ENCODE measurements around the gene UNC93B1. TPM values are rescaled to one million over a fixed set of nuclear protein-coding genes. Genes with fewer than 3 reads are reported as not detected.

UNC93B1 gene
- total RNA-seq, 1 donor from 2014 or later, result 15.9 TPM

DNA sequence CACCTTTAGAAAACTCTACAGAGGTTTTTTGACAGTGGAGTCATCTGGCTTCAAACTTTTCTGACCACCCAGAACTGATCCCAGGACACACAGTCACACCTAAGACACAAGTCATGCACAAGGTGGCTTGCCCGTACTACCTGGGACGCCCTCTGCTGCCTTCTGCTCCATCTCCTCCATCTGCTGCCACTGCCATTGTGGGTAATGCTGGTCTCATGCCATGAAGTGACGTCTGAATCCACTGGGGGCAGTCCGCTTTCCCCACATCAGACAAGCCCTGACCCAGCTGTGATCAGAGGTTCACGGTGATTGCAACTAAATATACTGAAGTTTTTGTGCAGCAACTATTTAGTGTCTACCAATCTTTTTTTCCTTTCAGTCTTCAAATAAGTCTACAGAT is 21.1 kb upstream of the UNC93B1 start:
- peaks cover 10% of the 10 kb centered on the region for H3K36me3 Mint-ChIP-seq (ENCODE audit: low read depth)
- peaks cover 49% of the 10 kb centered on the region for H3K4me1 Mint-ChIP-seq (ENCODE audit: low read depth)
- TF ChIP-seq, protein P1, sequence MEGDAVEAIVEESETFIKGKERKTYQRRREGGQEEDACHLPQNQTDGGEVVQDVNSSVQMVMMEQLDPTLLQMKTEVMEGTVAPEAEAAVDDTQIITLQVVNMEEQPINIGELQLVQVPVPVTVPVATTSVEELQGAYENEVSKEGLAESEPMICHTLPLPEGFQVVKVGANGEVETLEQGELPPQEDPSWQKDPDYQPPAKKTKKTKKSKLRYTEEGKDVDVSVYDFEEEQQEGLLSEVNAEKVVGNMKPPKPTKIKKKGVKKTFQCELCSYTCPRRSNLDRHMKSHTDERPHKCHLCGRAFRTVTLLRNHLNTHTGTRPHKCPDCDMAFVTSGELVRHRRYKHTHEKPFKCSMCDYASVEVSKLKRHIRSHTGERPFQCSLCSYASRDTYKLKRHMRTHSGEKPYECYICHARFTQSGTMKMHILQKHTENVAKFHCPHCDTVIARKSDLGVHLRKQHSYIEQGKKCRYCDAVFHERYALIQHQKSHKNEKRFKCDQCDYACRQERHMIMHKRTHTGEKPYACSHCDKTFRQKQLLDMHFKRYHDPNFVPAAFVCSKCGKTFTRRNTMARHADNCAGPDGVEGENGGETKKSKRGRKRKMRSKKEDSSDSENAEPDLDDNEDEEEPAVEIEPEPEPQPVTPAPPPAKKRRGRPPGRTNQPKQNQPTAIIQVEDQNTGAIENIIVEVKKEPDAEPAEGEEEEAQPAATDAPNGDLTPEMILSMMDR (IDR thresholded peaks at IDR 0.05), result no peak
- no peak for DNase-seq (ENCODE audit: low spot score)
- no peak overlapping the region for H3K27ac Mint-ChIP-seq (ENCODE audit: unreplicated experiment)
- peaks cover 10% of the 10 kb centered on the region for H3K9me3 Mint-ChIP-seq (ENCODE audit: low read depth)
- no peaks in the 10 kb centered on the region for H3K27me3 Mint-ChIP-seq (ENCODE audit: low read depth)
- H3K4me3 Mint-ChIP-seq (ENCODE audit: unreplicated experiment), result no peak overlapping the region

DNA sequence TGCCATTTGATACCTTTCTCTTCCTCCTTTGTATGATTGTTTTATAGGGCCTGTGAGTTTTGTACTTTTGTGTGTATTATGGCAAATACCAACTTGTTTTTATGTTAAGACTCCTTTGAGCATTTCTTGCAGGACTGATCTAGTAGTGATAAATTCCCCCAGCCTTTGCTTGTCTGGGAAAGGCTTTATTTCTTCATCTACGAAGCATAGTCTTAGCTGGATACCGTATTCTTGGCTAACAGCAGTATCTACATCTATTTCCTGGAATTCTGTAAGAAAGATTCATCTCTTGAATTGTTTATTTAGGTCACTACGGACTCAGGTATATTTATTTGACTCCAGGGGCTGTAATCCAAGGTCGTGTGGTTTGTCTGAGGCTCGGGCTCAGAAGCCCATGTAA is 20.6 kb upstream of the UNC93B1 start:
- peaks cover 10% of the 10 kb centered on the region for H3K9me3 Mint-ChIP-seq (ENCODE audit: low read depth)
- no peak overlapping the region for H3K27ac Mint-ChIP-seq (ENCODE audit: unreplicated experiment)
- DNase-seq (ENCODE audit: low spot score), result no peak
- TF ChIP-seq, protein P1 (IDR thresholded peaks at IDR 0.05), result no peak
- peaks cover 10% of the 10 kb centered on the region for H3K36me3 Mint-ChIP-seq (ENCODE audit: low read depth)
- H3K4me1 Mint-ChIP-seq (ENCODE audit: low read depth), result peaks cover 44% of the 10 kb centered on the region
- H3K27me3 Mint-ChIP-seq (ENCODE audit: low read depth), result no peaks in the 10 kb centered on the region
- H3K4me3 Mint-ChIP-seq (ENCODE audit: unreplicated experiment), result no peak overlapping the region

DNA sequence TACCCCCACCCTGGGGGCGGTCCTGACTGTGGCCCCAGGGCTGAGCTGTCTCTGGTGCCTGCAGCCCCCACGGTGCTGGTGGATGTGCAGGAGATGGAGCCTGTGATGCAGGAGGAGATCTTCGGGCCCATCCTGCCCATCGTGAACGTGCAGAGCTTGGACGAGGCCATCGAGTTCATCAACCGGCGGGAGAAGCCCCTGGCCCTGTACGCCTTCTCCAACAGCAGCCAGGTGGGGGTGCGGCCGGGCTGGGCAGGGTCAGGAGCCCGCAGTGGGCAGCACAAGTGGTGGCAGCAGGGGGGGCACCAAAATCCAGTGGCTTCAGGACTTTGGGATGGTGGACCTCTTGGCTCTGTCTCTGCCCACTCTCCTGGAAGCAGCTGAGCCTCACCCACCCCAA is 18.6 kb upstream of the UNC93B1 start:
- H3K27me3 Mint-ChIP-seq (ENCODE audit: low read depth), result no peaks in the 10 kb centered on the region
- no peak overlapping the region for H3K27ac Mint-ChIP-seq (ENCODE audit: unreplicated experiment)
- peaks cover 9% of the 10 kb centered on the region for H3K36me3 Mint-ChIP-seq (ENCODE audit: low read depth)

DNA sequence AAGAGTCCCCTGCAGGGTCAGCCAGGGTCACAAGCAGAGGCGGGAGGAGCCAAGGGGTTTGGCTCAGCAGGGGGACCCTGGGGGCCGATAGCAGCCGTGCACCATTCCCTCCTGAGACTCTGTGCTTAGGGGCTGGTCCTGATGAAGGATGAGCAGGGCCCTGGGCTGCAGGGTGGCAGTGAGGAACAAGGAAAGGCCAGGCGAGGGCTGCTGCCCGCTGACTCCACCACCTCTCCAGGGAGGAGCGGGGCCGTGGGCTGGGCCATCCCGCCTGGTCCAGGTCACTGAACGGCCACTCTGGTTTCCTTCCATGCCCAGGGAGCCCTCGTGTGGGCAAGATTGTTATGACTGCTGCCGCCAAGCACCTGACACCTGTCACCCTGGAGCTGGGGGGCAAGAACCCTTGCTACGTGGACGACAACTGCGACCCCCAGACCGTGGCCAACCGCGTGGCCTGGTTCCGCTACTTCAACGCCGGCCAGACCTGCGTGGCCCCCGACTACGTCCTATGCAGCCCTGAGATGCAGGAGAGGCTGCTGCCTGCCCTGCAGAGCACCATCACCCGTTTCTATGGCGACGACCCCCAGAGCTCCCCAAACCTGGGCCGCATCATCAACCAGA is 17.4 kb upstream of the UNC93B1 start:
- H3K27ac Mint-ChIP-seq (ENCODE audit: unreplicated experiment), result no peak overlapping the region
- H3K4me3 Mint-ChIP-seq (ENCODE audit: unreplicated experiment), result no peak overlapping the region
- peaks cover 30% of the 10 kb centered on the region for H3K4me1 Mint-ChIP-seq (ENCODE audit: low read depth)
- DNase-seq (ENCODE audit: low spot score), result no peak
- TF ChIP-seq, protein P1 (IDR thresholded peaks at IDR 0.05), result peak; percentile 69
- H3K36me3 Mint-ChIP-seq (ENCODE audit: low read depth), result peaks cover 9% of the 10 kb centered on the region
- no peaks in the 10 kb centered on the region for H3K27me3 Mint-ChIP-seq (ENCODE audit: low read depth)
- peaks cover 10% of the 10 kb centered on the region for H3K9me3 Mint-ChIP-seq (ENCODE audit: low read depth)

More for the DNA sequence above, 18.6 kb upstream of the UNC93B1 start:
- Mint-ChIP-seq H3K4me1 (ENCODE audit: low read depth) (peaks cover 32% of the 10 kb centered on the region), H3K9me3 (ENCODE audit: low read depth) (peaks cover 10% of the 10 kb centered on the region), H3K4me3 (ENCODE audit: unreplicated experiment) (no peak overlapping the region)
- no peak for DNase-seq (ENCODE audit: low spot score)
- TF ChIP-seq, protein P1 (IDR thresholded peaks at IDR 0.05), result no peak

DNA sequence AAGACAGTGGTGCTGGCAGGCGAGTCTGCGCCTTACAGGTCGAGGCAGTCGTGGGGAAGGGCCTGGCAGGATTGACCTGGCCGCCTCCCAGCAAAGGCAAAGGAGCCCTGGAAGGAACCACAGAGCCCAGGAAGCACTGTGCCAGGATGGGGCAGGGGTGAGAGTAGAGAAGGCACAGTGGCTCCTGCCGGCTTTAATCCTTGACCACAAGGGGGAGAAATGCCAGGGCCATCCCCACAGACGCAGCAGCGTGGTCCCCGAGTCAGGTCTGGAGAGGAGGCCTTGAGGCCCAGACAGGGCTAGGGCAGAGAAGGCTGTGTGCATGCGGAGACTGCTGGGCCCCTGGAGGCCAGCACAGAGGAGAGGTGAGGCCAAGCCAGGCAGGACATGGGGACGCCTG is 16.7 kb upstream of the UNC93B1 start:
- no peak overlapping the region for H3K4me3 Mint-ChIP-seq (ENCODE audit: unreplicated experiment)
- H3K9me3 Mint-ChIP-seq (ENCODE audit: low read depth), result peaks cover 8% of the 10 kb centered on the region
- no peak overlapping the region for H3K27ac Mint-ChIP-seq (ENCODE audit: unreplicated experiment)
- TF ChIP-seq, protein P1 (IDR thresholded peaks at IDR 0.05), result peak; percentile 65
- H3K36me3 Mint-ChIP-seq (ENCODE audit: low read depth), result peaks cover 7% of the 10 kb centered on the region
- DNase-seq (ENCODE audit: low spot score), result no peak
- H3K4me1 Mint-ChIP-seq (ENCODE audit: low read depth), result peaks cover 30% of the 10 kb centered on the region
- H3K27me3 Mint-ChIP-seq (ENCODE audit: low read depth), result no peaks in the 10 kb centered on the region

Data from chondrocyte (in vitro differentiated cells).